Measurements from ENCODE around the gene TSPO2. TPM values are rescaled to one million over a fixed set of nuclear protein-coding genes. Genes with fewer than 3 reads are reported as not detected.

Gene TSPO2
- total RNA-seq, 1 experiment from 2014 or later: not detected

DNA sequence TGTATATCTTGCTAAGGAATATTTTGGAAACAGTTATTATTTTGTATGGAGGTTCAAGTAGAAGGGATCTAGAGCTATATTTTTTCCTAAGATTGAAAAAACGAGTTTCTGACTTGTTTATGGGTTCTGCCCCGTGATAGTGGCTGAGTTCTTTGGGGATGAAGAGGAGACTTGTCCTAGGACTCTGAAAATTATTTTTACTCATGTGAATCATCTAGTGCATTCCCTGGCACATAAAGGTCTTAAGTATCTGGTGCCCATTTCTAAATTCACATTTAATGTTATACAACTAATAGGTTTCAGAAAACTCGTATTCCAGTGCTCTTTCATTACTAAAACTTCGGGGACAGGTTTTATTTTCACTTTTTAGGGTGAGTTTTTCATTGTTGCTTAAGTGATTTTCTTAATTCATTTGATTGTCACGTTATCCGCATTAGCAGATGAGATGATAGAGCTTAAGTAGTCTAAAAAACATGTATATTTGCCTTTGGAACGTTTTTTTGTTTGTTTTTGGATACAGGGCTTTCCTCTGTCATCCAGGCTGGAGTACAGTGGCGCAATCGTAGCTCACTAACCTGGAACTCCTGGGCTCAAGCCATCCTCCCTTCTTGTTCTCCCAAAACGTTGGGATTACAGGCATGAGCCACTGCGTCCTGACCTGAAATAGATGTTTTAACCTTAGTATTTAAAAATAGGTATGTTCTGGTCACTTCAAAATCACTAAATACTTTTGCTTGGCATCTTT is 32.6 kb downstream of the TSPO2 start:
- no peaks in the 10 kb centered on the region for H3K27me3 ChIP-seq (ENCODE audit: insufficient read depth, low read length)
- H3K4me1 ChIP-seq (ENCODE audit: control insufficient read depth in 1 of 2, insufficient read depth in 2 of 2, low read length in 2 of 2): peaks cover 7 to 16% of the 10 kb centered on the region in 2 experiments; a peak in 3 of 4 replicates
- H2AFZ ChIP-seq (ENCODE audit: low read depth, low read length, poor library complexity, severe bottlenecking): no peak overlapping the region
- peak overlapping the region; percentile 67 to 77 for H3K4me3 ChIP-seq (replicated peaks in 1 of 2; ENCODE audit: low read depth in 1 of 2, low read length in 2 of 2)
- TF ChIP-seq, protein P1, sequence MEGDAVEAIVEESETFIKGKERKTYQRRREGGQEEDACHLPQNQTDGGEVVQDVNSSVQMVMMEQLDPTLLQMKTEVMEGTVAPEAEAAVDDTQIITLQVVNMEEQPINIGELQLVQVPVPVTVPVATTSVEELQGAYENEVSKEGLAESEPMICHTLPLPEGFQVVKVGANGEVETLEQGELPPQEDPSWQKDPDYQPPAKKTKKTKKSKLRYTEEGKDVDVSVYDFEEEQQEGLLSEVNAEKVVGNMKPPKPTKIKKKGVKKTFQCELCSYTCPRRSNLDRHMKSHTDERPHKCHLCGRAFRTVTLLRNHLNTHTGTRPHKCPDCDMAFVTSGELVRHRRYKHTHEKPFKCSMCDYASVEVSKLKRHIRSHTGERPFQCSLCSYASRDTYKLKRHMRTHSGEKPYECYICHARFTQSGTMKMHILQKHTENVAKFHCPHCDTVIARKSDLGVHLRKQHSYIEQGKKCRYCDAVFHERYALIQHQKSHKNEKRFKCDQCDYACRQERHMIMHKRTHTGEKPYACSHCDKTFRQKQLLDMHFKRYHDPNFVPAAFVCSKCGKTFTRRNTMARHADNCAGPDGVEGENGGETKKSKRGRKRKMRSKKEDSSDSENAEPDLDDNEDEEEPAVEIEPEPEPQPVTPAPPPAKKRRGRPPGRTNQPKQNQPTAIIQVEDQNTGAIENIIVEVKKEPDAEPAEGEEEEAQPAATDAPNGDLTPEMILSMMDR (IDR thresholded peaks at IDR 0.05 in 2 of 3, conservative IDR thresholded peaks at IDR 0.05 in 1 of 3; ENCODE audit: borderline replicate concordance in 1 of 3, insufficient read depth in 1 of 3, low read depth in 2 of 3, low read length in 2 of 3): no peak
- TF ChIP-seq ZFX (IDR thresholded peaks at IDR 0.05): no peak
- no peak for TF ChIP-seq EZH2 (IDR thresholded peaks at IDR 0.05)
- TF ChIP-seq, protein P2, sequence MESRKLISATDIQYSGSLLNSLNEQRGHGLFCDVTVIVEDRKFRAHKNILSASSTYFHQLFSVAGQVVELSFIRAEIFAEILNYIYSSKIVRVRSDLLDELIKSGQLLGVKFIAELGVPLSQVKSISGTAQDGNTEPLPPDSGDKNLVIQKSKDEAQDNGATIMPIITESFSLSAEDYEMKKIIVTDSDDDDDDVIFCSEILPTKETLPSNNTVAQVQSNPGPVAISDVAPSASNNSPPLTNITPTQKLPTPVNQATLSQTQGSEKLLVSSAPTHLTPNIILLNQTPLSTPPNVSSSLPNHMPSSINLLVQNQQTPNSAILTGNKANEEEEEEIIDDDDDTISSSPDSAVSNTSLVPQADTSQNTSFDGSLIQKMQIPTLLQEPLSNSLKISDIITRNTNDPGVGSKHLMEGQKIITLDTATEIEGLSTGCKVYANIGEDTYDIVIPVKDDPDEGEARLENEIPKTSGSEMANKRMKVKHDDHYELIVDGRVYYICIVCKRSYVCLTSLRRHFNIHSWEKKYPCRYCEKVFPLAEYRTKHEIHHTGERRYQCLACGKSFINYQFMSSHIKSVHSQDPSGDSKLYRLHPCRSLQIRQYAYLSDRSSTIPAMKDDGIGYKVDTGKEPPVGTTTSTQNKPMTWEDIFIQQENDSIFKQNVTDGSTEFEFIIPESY (IDR thresholded peaks at IDR 0.05; ENCODE audit: extremely low read depth, insufficient replicate concordance, low read length): no peak
- TF ChIP-seq EZH2phosphoT487 (IDR thresholded peaks at IDR 0.05; ENCODE audit: borderline replicate concordance): no peak
- no peak for TF ChIP-seq SIN3A (IDR thresholded peaks at IDR 0.05; ENCODE audit: low read depth)
- no peak for TF ChIP-seq SRF (IDR thresholded peaks at IDR 0.05; ENCODE audit: low read depth)
- TF ChIP-seq TCF7L2 (IDR thresholded peaks at IDR 0.05; ENCODE audit: borderline replicate concordance, extremely low read depth, insufficient read depth, insufficient read length): no peak
- TF ChIP-seq, protein P3, sequence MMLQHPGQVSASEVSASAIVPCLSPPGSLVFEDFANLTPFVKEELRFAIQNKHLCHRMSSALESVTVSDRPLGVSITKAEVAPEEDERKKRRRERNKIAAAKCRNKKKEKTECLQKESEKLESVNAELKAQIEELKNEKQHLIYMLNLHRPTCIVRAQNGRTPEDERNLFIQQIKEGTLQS (IDR thresholded peaks at IDR 0.05): no peak
- DNase-seq (ENCODE audit: low read depth, low spot score) (no peak), ATAC-seq (no peak)
- H3K9ac ChIP-seq (ENCODE audit: low read length): 0 out of 2 replicates have a peak overlapping the region, but pooled peaks have one; percentile 94
- H3K9me2 ChIP-seq (ENCODE audit: insufficient read depth): no peaks in the 10 kb centered on the region
- peaks cover 76% of the 10 kb centered on the region for H3K79me2 ChIP-seq (ENCODE audit: insufficient read depth, low read length)
- CTCF ChIA-PET: interaction anchor here (1.1 kb wide), 1 partner anchor 29 kb away, joined by 3 read pairs; no protein-coding TSS in a partner anchor
- peaks cover 7 to 12% of the 10 kb centered on the region in 2 experiments for H3K36me3 ChIP-seq (ENCODE audit: control insufficient read depth in 1 of 2, insufficient read depth in 2 of 2, low read length in 2 of 2)
- H3K27ac ChIP-seq (ENCODE audit: low read depth, low read length): peak overlapping the region; percentile 98; the same call in 1 of the 2 replicates
- POLR2A ChIA-PET: no interaction called here
- peak overlapping the region; percentile 93 for H3K4me2 ChIP-seq (ENCODE audit: low read length)
- H4K20me1 ChIP-seq (ENCODE audit: insufficient read depth): no peaks in the 10 kb centered on the region
- RAD21 ChIA-PET (ENCODE audit: low non-redundant PET in 1 of 2, low total read pairs in 2 of 2, uncharacterized antibody in 2 of 2, unreplicated experiment in 2 of 2): no interaction called here
- intact Hi-C loops (cut with micrococcal nuclease): no loop called here
- H3K9me3 ChIP-seq (ENCODE audit: control insufficient read depth in 1 of 2, insufficient read depth in 1 of 2, low read depth in 1 of 2, low read length in 2 of 2): no peaks in the 10 kb centered on the region
- BruUV-seq (replicated peaks): no TSS peak
